Measurements from ENCODE around the gene AIP.

Gene AIP

DNA sequence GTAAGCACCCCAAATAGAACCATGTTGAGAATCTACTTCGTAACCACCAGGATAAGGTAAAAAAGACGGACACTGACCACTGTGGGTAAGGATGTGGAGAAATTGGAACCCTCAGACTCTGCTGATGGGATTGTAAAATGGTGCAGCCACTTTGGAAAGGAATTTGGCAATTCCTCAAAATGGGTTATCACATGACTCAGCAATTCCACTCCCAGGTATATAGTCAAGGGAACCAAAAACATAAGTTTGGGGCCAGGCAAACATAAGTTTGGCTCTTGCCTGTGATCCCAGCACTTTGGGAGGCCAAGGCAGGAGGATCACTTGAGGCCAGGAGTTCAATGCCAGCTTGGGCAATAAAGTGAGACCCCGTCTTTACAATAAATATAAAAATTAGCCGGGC, 45.5 kb downstream of the AIP start:
- no peak overlapping the region for H3K4me3 ChIP-seq (ENCODE audit: low read depth, low read length)
- DNase-seq (ENCODE audit: low read depth): no peak
- TF ChIP-seq, protein P1, sequence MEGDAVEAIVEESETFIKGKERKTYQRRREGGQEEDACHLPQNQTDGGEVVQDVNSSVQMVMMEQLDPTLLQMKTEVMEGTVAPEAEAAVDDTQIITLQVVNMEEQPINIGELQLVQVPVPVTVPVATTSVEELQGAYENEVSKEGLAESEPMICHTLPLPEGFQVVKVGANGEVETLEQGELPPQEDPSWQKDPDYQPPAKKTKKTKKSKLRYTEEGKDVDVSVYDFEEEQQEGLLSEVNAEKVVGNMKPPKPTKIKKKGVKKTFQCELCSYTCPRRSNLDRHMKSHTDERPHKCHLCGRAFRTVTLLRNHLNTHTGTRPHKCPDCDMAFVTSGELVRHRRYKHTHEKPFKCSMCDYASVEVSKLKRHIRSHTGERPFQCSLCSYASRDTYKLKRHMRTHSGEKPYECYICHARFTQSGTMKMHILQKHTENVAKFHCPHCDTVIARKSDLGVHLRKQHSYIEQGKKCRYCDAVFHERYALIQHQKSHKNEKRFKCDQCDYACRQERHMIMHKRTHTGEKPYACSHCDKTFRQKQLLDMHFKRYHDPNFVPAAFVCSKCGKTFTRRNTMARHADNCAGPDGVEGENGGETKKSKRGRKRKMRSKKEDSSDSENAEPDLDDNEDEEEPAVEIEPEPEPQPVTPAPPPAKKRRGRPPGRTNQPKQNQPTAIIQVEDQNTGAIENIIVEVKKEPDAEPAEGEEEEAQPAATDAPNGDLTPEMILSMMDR (IDR thresholded peaks at IDR 0.05; ENCODE audit: low read depth, low read length, missing control alignments): no peak

DNA sequence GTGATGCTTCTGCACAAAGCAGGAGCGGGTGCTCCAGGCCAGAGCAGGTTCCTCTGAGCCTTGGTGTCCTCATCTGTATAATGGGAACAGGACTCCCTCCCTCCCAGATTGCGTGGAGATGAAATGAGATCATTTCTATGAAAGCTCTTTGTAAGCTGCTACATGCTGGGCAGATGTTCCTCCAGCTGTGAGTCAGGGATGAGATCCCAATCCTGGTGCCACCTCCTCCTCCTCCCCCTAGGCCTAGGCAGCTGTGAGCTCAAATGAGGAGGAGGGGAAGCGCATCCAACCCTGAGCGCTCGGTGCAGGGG, 47.4 kb downstream of the AIP start:
- no peak for DNase-seq (ENCODE audit: low read depth)
- TF ChIP-seq, protein P1 (IDR thresholded peaks at IDR 0.05; ENCODE audit: low read depth, low read length, missing control alignments): no peak
- H3K4me3 ChIP-seq (ENCODE audit: low read depth, low read length): no peak overlapping the region

DNA sequence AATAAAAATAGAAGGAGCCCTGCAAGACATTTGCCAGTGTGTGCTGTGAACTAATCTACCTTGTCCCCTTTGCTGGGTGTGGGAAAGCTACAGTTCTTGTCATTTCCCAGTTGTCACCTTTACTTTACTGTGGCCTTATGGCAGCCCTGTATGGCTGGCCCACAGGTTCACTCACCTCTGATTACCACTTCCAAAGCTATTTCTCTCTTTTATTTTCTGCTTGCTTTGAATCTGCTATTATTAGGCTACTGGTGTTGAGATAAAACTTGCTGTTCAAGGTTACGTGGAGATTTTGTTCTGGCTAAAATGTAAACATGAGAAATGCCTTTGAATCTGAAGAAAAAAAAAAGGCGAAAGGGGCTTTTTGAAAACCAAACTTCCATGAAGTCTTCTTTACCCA, 50.1 kb downstream of the AIP start:
- no peak for DNase-seq (ENCODE audit: low read depth)
- TF ChIP-seq, protein P1 (IDR thresholded peaks at IDR 0.05; ENCODE audit: low read depth, low read length, missing control alignments): no peak
- no peak overlapping the region for H3K4me3 ChIP-seq (ENCODE audit: low read depth, low read length)

DNA sequence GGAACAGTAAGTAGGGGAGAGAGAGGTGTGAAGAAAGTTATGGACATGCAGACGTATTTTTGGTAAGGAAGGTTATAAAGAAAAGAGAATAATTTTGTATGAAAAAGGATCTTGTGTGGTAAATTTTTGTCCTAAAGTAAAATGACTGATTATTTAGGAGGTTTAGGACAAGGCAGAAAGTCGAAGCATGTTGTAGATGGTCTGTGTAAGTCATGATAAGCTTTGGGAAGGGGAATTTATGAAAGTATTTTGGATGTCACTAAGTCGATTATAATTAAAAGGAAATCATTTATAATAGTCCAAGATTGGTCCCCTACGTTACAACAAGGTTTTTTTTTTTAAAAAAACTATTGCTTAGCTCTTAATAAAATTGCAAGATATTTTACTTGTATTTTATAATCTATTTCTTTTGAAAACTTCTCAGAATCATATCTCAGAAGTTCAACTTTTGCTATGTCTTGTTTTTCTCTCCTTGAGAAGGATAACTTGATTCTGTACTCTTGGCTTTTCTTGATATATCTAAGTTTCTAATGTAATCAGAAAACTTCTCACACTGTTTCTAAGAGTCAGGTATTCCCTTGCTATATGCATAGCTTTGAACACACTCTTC, 51.3 kb downstream of the AIP start:
- no peak for DNase-seq (ENCODE audit: low read depth)
- no peak overlapping the region for H3K4me3 ChIP-seq (ENCODE audit: low read depth, low read length)
- TF ChIP-seq, protein P1 (IDR thresholded peaks at IDR 0.05; ENCODE audit: low read depth, low read length, missing control alignments): no peak

DNA sequence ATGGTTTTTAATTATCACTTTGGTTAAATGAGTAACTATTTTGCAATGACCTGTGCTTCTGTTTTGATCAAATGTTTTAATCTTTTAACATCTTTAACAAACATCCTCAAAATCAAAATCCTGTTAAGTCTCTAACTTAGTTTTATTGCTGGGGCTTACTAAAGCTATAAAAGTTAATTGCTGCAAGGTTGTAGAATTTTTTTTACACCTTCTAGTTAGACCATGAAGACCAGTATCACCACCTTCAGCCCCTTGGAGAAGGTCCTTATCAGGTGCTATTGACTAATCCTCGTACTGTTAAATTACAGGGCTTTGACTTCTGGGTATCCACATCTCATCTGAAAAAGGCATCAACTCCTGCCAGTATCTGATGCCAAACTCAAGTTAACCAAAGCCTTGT, 52.7 kb downstream of the AIP start:
- no peak for DNase-seq (ENCODE audit: low read depth)
- H3K4me3 ChIP-seq (ENCODE audit: low read depth, low read length): no peak overlapping the region
- TF ChIP-seq, protein P1 (IDR thresholded peaks at IDR 0.05; ENCODE audit: low read depth, low read length, missing control alignments): no peak

DNA sequence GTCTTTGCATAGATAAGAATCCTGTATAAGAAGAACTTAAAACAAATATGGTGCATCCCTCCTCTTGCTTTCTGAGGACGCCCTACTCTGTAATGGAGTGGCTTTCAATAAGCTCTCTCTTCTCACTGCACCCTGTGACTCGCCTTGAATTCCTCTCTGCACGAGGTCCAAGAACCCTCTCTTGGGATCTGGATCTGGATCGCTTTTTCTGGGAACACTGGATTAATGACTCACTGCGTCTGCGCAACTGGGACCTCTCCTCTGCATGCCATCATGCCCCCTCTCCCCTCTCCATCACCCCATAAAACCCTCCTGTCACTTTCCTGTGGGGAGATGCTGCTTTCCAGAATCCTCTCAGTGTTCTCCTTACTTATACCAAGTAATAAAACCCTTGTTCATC, 55.5 kb downstream of the AIP start:
- no peak for DNase-seq (ENCODE audit: low read depth)
- no peak overlapping the region for H3K4me3 ChIP-seq (ENCODE audit: low read depth, low read length)
- TF ChIP-seq, protein P1 (IDR thresholded peaks at IDR 0.05; ENCODE audit: low read depth, low read length, missing control alignments): no peak

DNA sequence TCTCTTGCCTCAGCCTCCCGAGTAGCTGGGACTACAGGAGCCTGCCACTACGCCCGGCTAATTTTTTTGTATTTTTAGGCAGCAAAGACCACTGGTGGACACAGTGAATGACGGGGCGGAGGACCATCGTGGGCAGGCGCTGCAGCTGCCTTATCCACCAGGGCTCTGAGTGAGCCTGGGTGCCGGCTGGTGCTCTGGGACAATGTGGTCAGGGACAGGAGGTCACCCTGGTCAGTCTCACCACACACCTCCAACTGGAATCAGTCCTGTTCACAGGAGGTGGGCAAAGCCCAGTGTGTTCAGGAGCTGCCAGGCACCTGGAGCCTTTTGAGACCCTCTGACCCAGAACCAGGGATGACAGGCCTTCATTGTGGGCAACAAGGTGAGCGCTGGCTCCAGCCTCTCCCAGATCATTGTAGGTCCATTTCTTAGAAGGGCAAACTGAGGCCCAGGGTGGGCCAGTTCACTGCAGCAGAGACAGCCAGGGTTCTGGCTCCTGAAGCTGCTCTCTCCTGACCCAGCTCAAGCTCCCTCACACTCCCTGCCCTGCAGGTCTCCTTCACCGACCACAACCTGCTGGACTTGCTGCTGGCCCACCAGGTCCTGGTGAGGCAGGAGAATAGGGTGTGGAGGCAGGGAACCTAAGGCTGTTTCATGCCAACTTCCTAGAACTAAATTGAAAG, 56.1 kb downstream of the AIP start:
- no peak for DNase-seq (ENCODE audit: low read depth)
- no peak overlapping the region for H3K4me3 ChIP-seq (ENCODE audit: low read depth, low read length)
- TF ChIP-seq, protein P1 (IDR thresholded peaks at IDR 0.05; ENCODE audit: low read depth, low read length, missing control alignments): no peak

All from GM12864 (cell line).